MCF 10A (cell line): ENCODE data around the gene CEP120. TPM values are rescaled to one million over a fixed set of nuclear protein-coding genes. Genes with fewer than 3 reads are reported as not detected.

Experiments
- BruUV-seq: library from RNA; stranded (reverse); fragments of 400-500 nt; replicated peaks from 2 replicates; lab custom pipeline; 2021; lab: Mats Ljungman, UMichigan
- CTCF ChIA-PET: fragments of 300-600 bp; sonication (Branson Sonifier 250); formaldehyde crosslinking; extraction: SDS; loops from one replicate; lab custom pipeline; 2021; ENCODE audit warnings: antibody characterized with exemption, inconsistent platforms; lab: Yijun Ruan, JAX
- POLR2A ChIA-PET: fragments of 300-600, 350-650 bp; sonication (Branson Sonifier 250); formaldehyde crosslinking; extraction: SDS; loops from one replicate; lab custom pipeline; 2020; ENCODE audit warnings: antibody characterized with exemption, inconsistent platforms; lab: Yijun Ruan, JAX
- DNase-seq: peaks from one replicate; pipeline ENCODE4 v3.0.0-alpha.2; 2018; ENCODE audit not compliant: unreplicated experiment
- H3K27ac Mint-ChIP-seq: one replicate; pipeline ENCODE4 v1.8.0; 2022; ENCODE audit warnings: mild to moderate bottlenecking, low read depth, mixed read lengths; ENCODE audit not compliant: unreplicated experiment
- H3K27me3 Mint-ChIP-seq: one replicate; pipeline ENCODE4 v1.8.0; 2022; ENCODE audit warnings: mixed read lengths; ENCODE audit not compliant: insufficient read depth, unreplicated experiment
- H3K36me3 Mint-ChIP-seq: one replicate; pipeline ENCODE4 v1.8.0; 2022; ENCODE audit warnings: mild to moderate bottlenecking, moderate library complexity, mixed read lengths; ENCODE audit not compliant: insufficient read depth, unreplicated experiment
- H3K4me1 Mint-ChIP-seq: one replicate; pipeline ENCODE4 v1.8.0; 2022; ENCODE audit warnings: mixed read lengths; ENCODE audit not compliant: insufficient read depth, unreplicated experiment
- H3K4me3 Mint-ChIP-seq: one replicate; pipeline ENCODE4 v1.8.0; 2022; ENCODE audit warnings: mild to moderate bottlenecking, moderate library complexity, mixed read lengths; ENCODE audit not compliant: unreplicated experiment
- H3K9me3 Mint-ChIP-seq: one replicate; pipeline ENCODE4 v1.8.0; 2022; ENCODE audit warnings: mixed read lengths; ENCODE audit not compliant: unreplicated experiment
- intact Hi-C: fragments of 100-400 bp; cut with micrococcal nuclease; formaldehyde crosslinking; loops from 2 replicates; pipeline ENCODE4 v1.14.1; 2022
- total RNA-seq: library from RNA; stranded (reverse); gene quantifications from 2 replicates; pipeline ENCODE4 v1.2.3, GENCODE V29; 2022
- TF ChIP-seq, protein P1 (sequence below): fragments of 200-600 bp; IDR thresholded peaks from one replicate; pipeline ENCODE4 v1.8.0; 2022; ENCODE audit warnings: antibody characterized with exemption, mild to moderate bottlenecking; ENCODE audit not compliant: unreplicated experiment

Gene CEP120
- total RNA-seq, 1 experiment from 2014 or later, result 54.5 TPM

GRCh38 chr5:123448017-123448617 is 24.9 kb upstream of the CEP120 start:
- intact Hi-C loops, result no loop called here
- no peak for DNase-seq
- Mint-ChIP-seq H3K9me3 (no peaks in the 10 kb centered on the region), H3K4me3 (no peak overlapping the region), H3K27me3 (no peaks in the 10 kb centered on the region), H3K4me1 (peaks cover 20% of the 10 kb centered on the region), H3K27ac (peak overlapping the region; percentile 57), H3K36me3 (no peaks in the 10 kb centered on the region)
- no TSS peak for BruUV-seq
- CTCF ChIA-PET, result interaction anchor here (0.6 to 2.0 kb wide), 2 partner anchors 14 to 25 kb away, joined by 3 to 7 read pairs; partner anchors contain the start of gene CEP120
- TF ChIP-seq, protein P1, sequence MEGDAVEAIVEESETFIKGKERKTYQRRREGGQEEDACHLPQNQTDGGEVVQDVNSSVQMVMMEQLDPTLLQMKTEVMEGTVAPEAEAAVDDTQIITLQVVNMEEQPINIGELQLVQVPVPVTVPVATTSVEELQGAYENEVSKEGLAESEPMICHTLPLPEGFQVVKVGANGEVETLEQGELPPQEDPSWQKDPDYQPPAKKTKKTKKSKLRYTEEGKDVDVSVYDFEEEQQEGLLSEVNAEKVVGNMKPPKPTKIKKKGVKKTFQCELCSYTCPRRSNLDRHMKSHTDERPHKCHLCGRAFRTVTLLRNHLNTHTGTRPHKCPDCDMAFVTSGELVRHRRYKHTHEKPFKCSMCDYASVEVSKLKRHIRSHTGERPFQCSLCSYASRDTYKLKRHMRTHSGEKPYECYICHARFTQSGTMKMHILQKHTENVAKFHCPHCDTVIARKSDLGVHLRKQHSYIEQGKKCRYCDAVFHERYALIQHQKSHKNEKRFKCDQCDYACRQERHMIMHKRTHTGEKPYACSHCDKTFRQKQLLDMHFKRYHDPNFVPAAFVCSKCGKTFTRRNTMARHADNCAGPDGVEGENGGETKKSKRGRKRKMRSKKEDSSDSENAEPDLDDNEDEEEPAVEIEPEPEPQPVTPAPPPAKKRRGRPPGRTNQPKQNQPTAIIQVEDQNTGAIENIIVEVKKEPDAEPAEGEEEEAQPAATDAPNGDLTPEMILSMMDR, result no peak
- POLR2A ChIA-PET, result interaction anchor here (0.7 to 1.4 kb wide), 3 partner anchors 14 to 102 kb away, joined by 3 to 6 read pairs (median 3); no protein-coding TSS in a partner anchor

- no peak overlapping the region for H3K4me3 Mint-ChIP-seq
- TF ChIP-seq, protein P1, result no peak
- intact Hi-C loops, result no loop called here
- BruUV-seq, result no TSS peak
- no peak overlapping the region for H3K27ac Mint-ChIP-seq
- DNase-seq, result no peak
- H3K4me1 Mint-ChIP-seq, result peaks cover 11% of the 10 kb centered on the region
- POLR2A ChIA-PET, result interaction anchor here (4.2 kb wide), 1 partner anchor 68 kb away, joined by 16 read pairs; the partner anchor contains the start of gene CSNK1G3
- CTCF ChIA-PET, result interaction anchor here (2.7 kb wide), 1 partner anchor 21 kb away, joined by 9 read pairs; the partner anchor contains the start of gene CEP120
- no peaks in the 10 kb centered on the region for H3K36me3 Mint-ChIP-seq
- H3K9me3 Mint-ChIP-seq, result no peaks in the 10 kb centered on the region
- no peaks in the 10 kb centered on the region for H3K27me3 Mint-ChIP-seq
These were observed 20.8 kb upstream of the CEP120 start for GRCh38 chr5:123444016-123444415.

DNA sequence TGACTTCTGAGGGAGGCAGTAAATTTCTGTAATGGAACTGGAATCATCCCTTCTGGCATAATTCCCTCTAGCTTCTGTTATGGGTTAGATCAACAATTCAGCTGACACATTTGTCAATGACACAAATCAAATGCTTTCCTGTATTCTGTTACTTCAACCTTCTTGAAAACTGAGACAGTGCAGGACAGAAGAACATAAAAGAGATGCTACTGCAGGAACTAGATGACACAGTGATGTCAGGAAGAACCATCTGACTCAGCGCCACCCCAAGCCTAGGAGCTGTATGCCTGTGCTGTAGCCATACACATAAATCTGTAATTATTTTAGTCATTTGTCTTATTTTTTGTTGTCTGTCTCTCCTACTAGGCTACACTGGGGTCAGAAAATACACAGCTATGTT is 18.2 kb upstream of the CEP120 start:
- intact Hi-C loops, result no loop called here
- peaks cover 12% of the 10 kb centered on the region for H3K4me1 Mint-ChIP-seq
- DNase-seq, result no peak
- TF ChIP-seq, protein P1, result no peak
- no peaks in the 10 kb centered on the region for H3K9me3 Mint-ChIP-seq
- POLR2A ChIA-PET, result interaction anchor here (1.7 to 4.2 kb wide), 3 partner anchors 14 to 70 kb away, joined by 5 to 16 read pairs (median 11); partner anchors contain the start of genes CEP120 and CSNK1G3
- no TSS peak for BruUV-seq
- CTCF ChIA-PET, result interaction anchor here (1.1 to 2.7 kb wide), 3 partner anchors 18 to 45 kb away, joined by 4 to 9 read pairs (median 5); partner anchors contain the start of gene CEP120
- no peaks in the 10 kb centered on the region for H3K36me3 Mint-ChIP-seq
- H3K27me3 Mint-ChIP-seq, result no peaks in the 10 kb centered on the region
- no peak overlapping the region for H3K4me3 Mint-ChIP-seq
- no peak overlapping the region for H3K27ac Mint-ChIP-seq

- Mint-ChIP-seq H3K27ac (no peak overlapping the region), H3K4me1 (peaks cover 12% of the 10 kb centered on the region), H3K27me3 (no peaks in the 10 kb centered on the region), H3K36me3 (no peaks in the 10 kb centered on the region), H3K9me3 (no peaks in the 10 kb centered on the region), H3K4me3 (no peak overlapping the region)
- ChIA-PET POLR2A (interaction anchor here (0.6 to 4.2 kb wide), 5 partner anchors 10 to 71 kb away, joined by 3 to 16 read pairs (median 5); partner anchors contain the start of genes CEP120 and CSNK1G3), CTCF (interaction anchor here (1.1 to 1.9 kb wide), 2 partner anchors 17 to 46 kb away, joined by 4 to 5 read pairs; partner anchors contain the start of gene CEP120)
- no TSS peak for BruUV-seq
- intact Hi-C loops, result no loop called here
- TF ChIP-seq, protein P1, result no peak
- DNase-seq, result no peak
These were observed 17.4 kb upstream of the CEP120 start for GRCh38 chr5:123440456-123441181.
